HL-60 (cell line): ENCODE measurements around the gene CNOT9.

Source experiments
- CTCF ChIP-seq: IDR thresholded peaks from one replicate; pipeline ENCODE4 v1.5.1; 2011; ENCODE audit warnings: low read length, control low read depth, inconsistent platforms; ENCODE audit not compliant: insufficient read depth
- GABPA ChIP-seq: IDR thresholded peaks from 2 replicates; pipeline ENCODE4 v1.6.1; 2012; ENCODE audit warnings: low read depth
- POLR2AphosphoS5 ChIP-seq: IDR thresholded peaks from 2 replicates; pipeline ENCODE4 v1.6.1; 2012; ENCODE audit warnings: low read depth
- REST ChIP-seq: IDR thresholded peaks from 2 replicates; pipeline ENCODE4 v1.6.1; 2012; ENCODE audit warnings: low read depth; ENCODE audit not compliant: insufficient replicate concordance

GRCh38 chr2:218577482-218578220 is 9.0 kb downstream of the CNOT9 start:
- no peak for TF ChIP-seq CTCF
- TF ChIP-seq REST, result no peak
- no peak for TF ChIP-seq POLR2AphosphoS5
- no peak for TF ChIP-seq GABPA
